Spleen (tissue), 7 donors: ENCODE results near the gene MYH7.

Source experiments
- POLR2A ChIP-seq, 3 donors: fragments of 450-650 bp; IDR thresholded peaks; one replicate each; pipeline ENCODE4 v1.5.1; 2017; ENCODE audit warnings: antibody characterized with exemption in 3 of 3, mild to moderate bottlenecking in 1 of 3
- TF ChIP-seq, protein P1 (sequence below), 11 experiments: fragments of 200-600 bp in 7 of 11; fragments of 450-650 bp in 4 of 11; sonication (generic) in 4 of 11; IDR thresholded peaks in 8 of 11; conservative IDR thresholded peaks in 3 of 11; 1 replicate in 7 of 11; 2 replicates in 4 of 11; pipeline versions ENCODE4 v1.4.0 to v1.8.0; 2016 to 2021; ENCODE audit warnings: antibody characterized with exemption in 11 of 11, inconsistent platforms in 4 of 11, mild to moderate bottlenecking in 1 of 11
- donor health status: DM: no; HTN: no; CAD: no; lungs with moderate emphysema.
- donor health status: DM: no; HTN: no; CAD: no.
- donor health status: DM: no; HTN: no; CAD: no.

DNA sequence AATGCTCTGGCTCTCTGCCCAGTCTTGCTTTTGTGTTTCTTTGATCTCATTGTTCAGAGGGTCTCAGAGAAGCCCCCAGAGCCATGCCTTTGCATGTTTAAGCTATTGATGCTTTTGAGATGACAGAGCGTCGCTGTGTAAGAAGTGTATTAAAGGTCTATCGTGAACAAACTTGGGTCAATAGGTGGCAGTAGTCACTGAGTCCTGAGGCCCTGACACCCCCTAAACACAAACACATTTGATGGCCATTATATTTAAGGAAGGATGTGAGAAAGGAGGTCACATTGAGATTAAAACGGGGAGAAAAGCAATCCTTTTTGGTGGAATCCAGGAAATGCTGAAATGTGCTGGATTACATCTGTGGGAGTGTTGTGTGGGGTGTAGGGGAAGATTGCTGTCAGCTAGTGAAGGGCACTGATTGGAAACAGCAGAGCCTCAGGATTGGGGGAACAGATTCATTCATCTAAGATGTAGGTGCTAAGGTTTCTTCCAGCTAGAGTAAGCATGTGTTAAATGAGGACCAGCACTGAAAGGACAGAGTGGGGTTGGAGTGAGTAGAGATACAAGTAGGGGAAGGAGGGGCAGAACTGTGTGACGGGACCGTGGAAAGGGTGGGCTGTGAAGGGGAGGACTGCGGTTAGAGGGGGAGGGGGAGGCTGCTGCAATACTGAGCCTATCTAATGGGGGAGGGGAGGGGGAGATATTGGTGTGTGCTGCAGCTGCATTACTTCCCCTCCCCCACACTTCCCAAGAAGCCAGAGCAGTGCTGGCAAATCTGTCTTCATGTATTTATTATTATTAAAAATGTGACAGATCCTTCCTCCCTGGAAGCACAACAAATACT lies 46.7 kb upstream of the MYH7 start:
- TF ChIP-seq, protein P1, sequence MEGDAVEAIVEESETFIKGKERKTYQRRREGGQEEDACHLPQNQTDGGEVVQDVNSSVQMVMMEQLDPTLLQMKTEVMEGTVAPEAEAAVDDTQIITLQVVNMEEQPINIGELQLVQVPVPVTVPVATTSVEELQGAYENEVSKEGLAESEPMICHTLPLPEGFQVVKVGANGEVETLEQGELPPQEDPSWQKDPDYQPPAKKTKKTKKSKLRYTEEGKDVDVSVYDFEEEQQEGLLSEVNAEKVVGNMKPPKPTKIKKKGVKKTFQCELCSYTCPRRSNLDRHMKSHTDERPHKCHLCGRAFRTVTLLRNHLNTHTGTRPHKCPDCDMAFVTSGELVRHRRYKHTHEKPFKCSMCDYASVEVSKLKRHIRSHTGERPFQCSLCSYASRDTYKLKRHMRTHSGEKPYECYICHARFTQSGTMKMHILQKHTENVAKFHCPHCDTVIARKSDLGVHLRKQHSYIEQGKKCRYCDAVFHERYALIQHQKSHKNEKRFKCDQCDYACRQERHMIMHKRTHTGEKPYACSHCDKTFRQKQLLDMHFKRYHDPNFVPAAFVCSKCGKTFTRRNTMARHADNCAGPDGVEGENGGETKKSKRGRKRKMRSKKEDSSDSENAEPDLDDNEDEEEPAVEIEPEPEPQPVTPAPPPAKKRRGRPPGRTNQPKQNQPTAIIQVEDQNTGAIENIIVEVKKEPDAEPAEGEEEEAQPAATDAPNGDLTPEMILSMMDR (IDR thresholded peaks at IDR 0.05 in 8 of 11, conservative IDR thresholded peaks at IDR 0.05 in 3 of 11) = no peak
- TF ChIP-seq POLR2A (IDR thresholded peaks at IDR 0.05) = no peak
